Large intestine (tissue), 3 donors: ENCODE data around the gene CGB1. TPM values are rescaled to one million over a fixed set of nuclear protein-coding genes. Genes with fewer than 3 reads are reported as not detected.

Source experiments
- DNase-seq, 2 donors: peaks; one replicate each; pipeline versions ENCODE4 v3.0.0 to v3.0.0-alpha.2; 2013
- H3K27ac ChIP-seq: one replicate; pipeline ENCODE4 v1.5.1; 2013; ENCODE audit warnings: low read length
- H3K27me3 ChIP-seq: 2 replicates; pipeline ENCODE4 v1.6.1; 2013; ENCODE audit warnings: low read length; ENCODE audit not compliant: control insufficient read depth, insufficient read depth
- H3K36me3 ChIP-seq: 2 replicates; pipeline ENCODE4 v1.6.1; 2013; ENCODE audit warnings: low read length; ENCODE audit not compliant: control insufficient read depth, insufficient read depth
- H3K4me1 ChIP-seq: one replicate; pipeline ENCODE4 v1.6.1; 2013; ENCODE audit warnings: low read length; ENCODE audit not compliant: control insufficient read depth, insufficient read depth
- H3K4me3 ChIP-seq: one replicate; pipeline ENCODE4 v1.5.1; 2013; ENCODE audit warnings: low read length
- H3K9me3 ChIP-seq: one replicate; pipeline ENCODE4 v1.6.1; 2013; ENCODE audit warnings: mild to moderate bottlenecking, low read depth, low read length, moderate library complexity; ENCODE audit not compliant: control insufficient read depth
- WGBS: methylation state at CpG from one replicate; pipeline ENCODE4 v1.1.5; 2013; ENCODE audit warnings: low lambda C conversion rate; ENCODE audit not compliant: insufficient coverage; 5-methylcytosine and 5-hydroxymethylcytosine counted together
- polyA plus RNA-seq: library from polyadenylated mRNA; unstranded; fragments of 120-200 nt; gene quantifications from one replicate; pipeline ENCODE4 v1.2.1, GENCODE V29; 2013

Gene CGB1
- polyA plus RNA-seq, 1 donor, result not detected

DNA sequence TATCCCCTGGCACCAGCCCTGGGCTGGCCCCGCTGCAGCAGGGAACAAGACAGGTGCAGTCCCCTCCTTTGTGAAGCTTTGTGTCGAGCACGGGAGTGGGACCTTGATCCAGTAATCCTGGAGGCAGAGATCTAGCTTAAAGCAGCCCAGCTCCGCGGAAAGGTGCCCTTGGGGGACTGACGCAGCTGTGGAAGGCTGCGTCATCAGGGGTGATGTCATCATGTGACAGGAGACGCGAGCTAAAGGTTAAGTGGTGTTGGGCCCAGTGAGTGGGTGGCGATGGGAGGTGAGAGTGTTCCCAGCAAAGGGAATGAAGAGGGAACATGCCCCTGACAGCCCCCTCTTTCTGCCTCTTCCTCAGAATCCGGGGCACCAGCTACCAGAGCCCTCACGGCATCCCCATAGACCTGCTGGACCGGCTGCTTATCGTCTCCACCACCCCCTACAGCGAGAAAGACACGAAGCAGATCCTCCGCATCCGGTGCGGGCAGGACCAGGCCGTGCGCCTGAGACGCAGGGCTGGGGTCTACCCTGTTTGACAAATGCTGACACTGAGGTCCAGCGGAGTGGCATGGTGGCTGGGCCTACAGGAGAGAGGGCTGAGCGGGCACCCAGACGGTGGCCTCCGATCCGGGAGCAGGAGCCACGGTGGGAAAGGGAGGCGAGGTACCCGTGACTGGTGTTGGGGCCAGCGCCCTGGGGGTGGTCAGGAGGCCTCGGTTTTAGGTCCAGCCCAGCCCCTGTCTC, 22.4 kb downstream of the CGB1 start:
- Histone ChIP-seq H3K4me1 (peaks cover 12% of the 10 kb centered on the region), H3K4me3 (no peak overlapping the region), H3K9me3 (no peaks in the 10 kb centered on the region), H3K27me3 (peaks cover 12% of the 10 kb centered on the region), H3K27ac (no peak overlapping the region), H3K36me3 (peaks cover 58% of the 10 kb centered on the region)
- no peak for DNase-seq
- no CpG with 5 or more reads among the region's 32 CpGs for WGBS

DNA sequence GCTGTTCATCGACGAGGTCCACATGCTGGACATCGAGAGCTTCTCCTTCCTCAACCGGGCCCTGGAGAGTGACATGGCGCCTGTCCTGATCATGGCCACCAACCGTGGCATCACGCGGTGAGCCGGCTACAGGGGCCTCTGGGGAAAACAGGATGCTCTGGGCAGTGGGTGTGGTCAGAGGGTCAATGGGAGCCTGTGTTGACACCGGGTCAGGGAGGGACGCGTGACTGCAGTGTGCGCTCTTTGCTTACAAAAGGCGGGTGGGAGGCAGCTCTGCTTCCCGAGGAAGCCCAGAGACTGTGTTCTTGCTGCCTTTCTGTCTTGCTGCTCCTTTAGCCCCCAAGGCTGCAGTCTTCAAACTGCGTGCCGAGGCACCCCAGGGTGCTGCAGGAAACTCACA, 25.5 kb downstream of the CGB1 start:
- H3K4me3 ChIP-seq, result no peak overlapping the region
- H3K27ac ChIP-seq, result no peak overlapping the region
- H3K9me3 ChIP-seq, result no peaks in the 10 kb centered on the region
- DNase-seq, result no peak
- H3K4me1 ChIP-seq, result no peaks in the 10 kb centered on the region
- peaks cover 70% of the 10 kb centered on the region for H3K36me3 ChIP-seq
- no peaks in the 10 kb centered on the region for H3K27me3 ChIP-seq
- WGBS, result no CpG with 5 or more reads among the region's 17 CpGs

DNA sequence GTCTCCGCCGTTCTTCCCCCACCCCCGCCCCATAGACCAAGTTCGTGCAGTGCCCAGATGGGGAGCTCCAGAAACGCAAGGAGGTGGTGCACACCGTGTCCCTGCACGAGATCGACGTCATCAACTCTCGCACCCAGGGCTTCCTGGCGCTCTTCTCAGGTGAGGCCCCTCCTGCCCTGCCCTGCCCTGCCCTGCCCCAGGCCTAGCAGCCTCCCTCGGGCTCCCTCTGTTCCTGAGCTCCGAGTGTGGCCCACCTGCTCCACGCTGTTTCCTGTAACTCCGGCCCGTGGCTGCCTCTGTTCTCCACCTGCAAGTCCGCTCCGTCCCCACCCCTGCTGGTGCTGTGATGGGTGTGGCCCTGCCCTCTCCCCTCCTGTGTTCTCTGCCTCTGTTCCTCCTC, 26.2 kb downstream of the CGB1 start:
- 74% methylated on average over 4 of the region's 18 CpGs for WGBS
- Histone ChIP-seq H3K36me3 (peaks cover 68% of the 10 kb centered on the region), H3K4me3 (no peak overlapping the region), H3K27ac (no peak overlapping the region), H3K9me3 (no peaks in the 10 kb centered on the region), H3K4me1 (no peaks in the 10 kb centered on the region), H3K27me3 (no peaks in the 10 kb centered on the region)
- no peak for DNase-seq

DNA sequence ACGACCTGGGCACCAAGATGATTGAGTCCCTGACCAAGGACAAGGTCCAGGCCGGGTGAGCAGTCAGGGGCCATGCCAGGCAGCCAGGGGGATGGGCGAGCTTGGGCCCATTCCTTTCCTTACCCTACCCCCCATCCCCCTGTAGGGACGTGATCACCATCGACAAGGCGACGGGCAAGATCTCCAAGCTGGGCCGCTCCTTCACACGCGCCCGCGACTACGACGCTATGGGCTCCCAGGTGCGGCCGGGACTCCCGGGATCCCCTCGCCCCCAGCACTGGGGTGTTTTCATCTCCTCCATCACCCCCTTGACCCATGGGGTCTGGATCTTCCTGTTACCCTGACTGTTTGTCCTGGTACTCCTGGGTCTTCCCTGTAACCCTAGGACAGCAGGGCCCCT, 26.9 kb downstream of the CGB1 start:
- Histone ChIP-seq H3K36me3 (peaks cover 67% of the 10 kb centered on the region), H3K4me1 (no peaks in the 10 kb centered on the region), H3K27ac (no peak overlapping the region), H3K9me3 (no peaks in the 10 kb centered on the region), H3K4me3 (no peak overlapping the region), H3K27me3 (no peaks in the 10 kb centered on the region)
- WGBS, result no CpG with 5 or more reads among the region's 18 CpGs
- no peak for DNase-seq

DNA sequence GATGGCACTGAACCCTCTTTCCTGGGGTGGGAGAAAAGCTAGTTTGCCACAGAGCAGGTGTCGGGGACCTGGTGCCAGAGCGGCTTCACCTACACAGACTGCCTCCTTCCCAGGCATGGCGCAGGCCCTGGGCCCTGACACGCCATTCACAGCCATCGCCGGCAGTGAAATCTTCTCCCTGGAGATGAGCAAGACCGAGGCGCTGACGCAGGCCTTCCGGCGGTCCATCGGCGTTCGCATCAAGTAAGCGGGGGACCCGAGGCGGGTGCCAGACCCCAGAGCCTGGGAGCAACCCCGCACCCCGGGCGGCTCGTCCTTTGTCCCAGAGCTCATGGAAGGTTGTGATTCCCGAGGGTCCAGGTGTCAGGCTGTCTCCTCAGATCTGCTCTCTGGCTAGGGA, 29.8 kb downstream of the CGB1 start:
- Histone ChIP-seq H3K27me3 (no peaks in the 10 kb centered on the region), H3K4me1 (no peaks in the 10 kb centered on the region), H3K36me3 (peaks cover 70% of the 10 kb centered on the region), H3K9me3 (no peaks in the 10 kb centered on the region), H3K27ac (no peak overlapping the region), H3K4me3 (no peak overlapping the region)
- no CpG with 5 or more reads among the region's 22 CpGs for WGBS
- no peak for DNase-seq

GRCh38 chr19:49004964-49005614, 31.6 kb downstream of the CGB1 start:
- no peak for DNase-seq
- peaks cover 53% of the 10 kb centered on the region for H3K36me3 ChIP-seq
- no CpG with 5 or more reads among the region's 7 CpGs for WGBS

DNA sequence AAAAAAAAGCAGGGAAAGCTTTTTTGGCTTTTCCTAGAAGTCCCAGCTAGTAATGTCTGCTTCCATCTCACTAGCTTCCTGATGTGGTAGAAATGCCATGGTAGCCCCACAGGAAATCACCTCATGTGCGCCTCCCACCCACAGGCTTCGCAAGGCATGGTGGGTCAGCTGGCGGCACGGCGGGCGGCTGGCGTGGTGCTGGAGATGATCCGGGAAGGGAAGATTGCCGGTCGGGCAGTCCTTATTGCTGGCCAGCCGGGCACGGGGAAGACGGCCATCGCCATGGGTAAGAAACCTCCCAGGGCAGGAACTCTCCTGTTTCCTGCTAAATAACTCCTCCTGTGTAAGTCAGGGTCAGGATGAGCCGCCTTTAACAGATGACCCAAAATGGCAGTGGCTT, 32.6 kb downstream of the CGB1 start:
- no peak for DNase-seq
- WGBS, result no CpG with 5 or more reads among the region's 15 CpGs
- peaks cover 49% of the 10 kb centered on the region for H3K36me3 ChIP-seq

More at GRCh38 chr19:49004964-49005614, 31.6 kb downstream of the CGB1 start:
- no peak overlapping the region for H3K4me3 ChIP-seq
- H3K4me1 ChIP-seq, result no peaks in the 10 kb centered on the region
- H3K27ac ChIP-seq, result no peak overlapping the region
- no peaks in the 10 kb centered on the region for H3K9me3 ChIP-seq
- H3K27me3 ChIP-seq, result no peaks in the 10 kb centered on the region

DNA sequence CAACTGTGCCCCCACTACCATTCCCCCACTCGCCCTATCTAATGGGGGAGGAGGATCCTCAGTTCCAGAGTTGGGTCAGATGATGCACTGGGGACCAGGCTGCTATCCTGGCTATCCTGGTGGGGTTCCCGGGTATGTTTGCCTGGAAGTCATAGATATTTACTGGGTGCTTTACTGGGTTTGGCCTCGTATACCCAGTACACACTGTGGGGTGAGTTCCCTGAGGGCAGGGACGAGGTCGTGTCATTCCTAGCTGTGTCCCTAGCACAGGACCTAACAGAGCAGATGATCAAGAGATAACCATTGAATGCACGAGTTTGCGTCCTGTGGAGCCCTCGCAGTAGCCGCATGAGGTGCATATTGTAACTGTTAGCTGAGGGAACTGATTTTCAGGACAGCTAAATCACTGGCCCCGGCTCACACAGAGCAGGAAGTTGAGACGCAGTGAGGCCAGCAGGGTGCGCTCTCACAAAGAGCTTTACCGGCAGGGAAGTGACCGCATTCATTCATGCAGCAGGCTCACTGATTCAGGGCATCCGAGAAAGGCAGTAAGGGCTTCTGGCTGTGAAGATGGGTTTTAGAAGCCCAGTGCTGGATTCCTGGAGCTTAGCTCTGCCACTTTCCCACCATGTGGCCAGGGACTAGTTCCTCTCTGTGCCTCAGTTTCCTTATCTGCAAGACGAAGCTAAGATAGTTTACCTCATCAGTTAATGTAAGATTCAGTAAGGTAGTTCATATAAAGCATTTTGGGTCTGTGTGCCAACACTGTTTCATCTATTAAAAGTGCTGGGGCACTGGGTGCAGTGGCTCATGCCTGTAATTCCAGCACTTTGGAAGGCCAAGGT, 37.0 kb downstream of the CGB1 start:
- H3K27me3 ChIP-seq, result no peaks in the 10 kb centered on the region
- no peaks in the 10 kb centered on the region for H3K9me3 ChIP-seq
- WGBS, result no CpG with 5 or more reads among the region's 16 CpGs
- peaks cover 3% of the 10 kb centered on the region for H3K4me1 ChIP-seq
- H3K27ac ChIP-seq, result no peak overlapping the region
- H3K36me3 ChIP-seq, result peaks cover 28% of the 10 kb centered on the region
- no peak overlapping the region for H3K4me3 ChIP-seq
- DNase-seq, result no peak

More for the DNA sequence above, 32.6 kb downstream of the CGB1 start:
- Histone ChIP-seq H3K4me1 (no peaks in the 10 kb centered on the region), H3K27ac (no peak overlapping the region), H3K9me3 (no peaks in the 10 kb centered on the region), H3K27me3 (no peaks in the 10 kb centered on the region), H3K4me3 (no peak overlapping the region)

- no peaks in the 10 kb centered on the region for H3K27me3 ChIP-seq
- H3K4me3 ChIP-seq, result no peak overlapping the region
- peaks cover 10% of the 10 kb centered on the region for H3K4me1 ChIP-seq
- WGBS, result no CpG with 5 or more reads among the region's 5 CpGs
- peaks cover 13% of the 10 kb centered on the region for H3K36me3 ChIP-seq
- no peak overlapping the region for H3K27ac ChIP-seq
- no peak for DNase-seq
- H3K9me3 ChIP-seq, result no peaks in the 10 kb centered on the region
Measured at GRCh38 chr19:48997972-48998371, 38.7 kb downstream of the CGB1 start.

DNA sequence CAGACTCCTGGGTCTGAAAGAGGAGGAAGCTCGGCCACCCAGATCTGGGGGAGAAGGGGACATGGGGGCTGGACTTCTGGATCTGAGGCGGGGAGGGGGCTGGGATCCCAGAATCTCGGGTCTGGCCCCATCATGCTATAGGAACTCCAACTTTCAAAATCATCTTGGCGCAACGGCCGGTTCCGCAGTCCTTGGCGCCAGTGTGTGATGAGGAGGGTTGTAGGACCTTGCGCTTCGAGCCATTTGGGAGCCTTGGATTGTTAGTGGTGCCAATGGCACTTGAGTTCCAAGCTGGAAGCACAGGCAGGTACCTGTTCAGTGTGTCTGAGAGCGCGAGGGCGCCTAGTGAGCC, 42.7 kb downstream of the CGB1 start:
- no peak for DNase-seq
- peak overlapping the region; percentile 96 for H3K27ac ChIP-seq
- H3K4me1 ChIP-seq, result peaks cover 24% of the 10 kb centered on the region
- peaks cover 15% of the 10 kb centered on the region for H3K36me3 ChIP-seq
- no peaks in the 10 kb centered on the region for H3K27me3 ChIP-seq
- H3K9me3 ChIP-seq, result no peaks in the 10 kb centered on the region
- peak overlapping the region; percentile 84 for H3K4me3 ChIP-seq
- no CpG with 5 or more reads among the region's 13 CpGs for WGBS
